T-helper 2 cell (primary cell): ENCODE data around the gene RYR3.

Experiments used
- DNase-seq, 5 experiments: peaks; one replicate each; pipeline versions ENCODE4 v3.0.0 to v3.0.0-alpha.2; 2012 to 2022

RYR3 gene

DNA sequence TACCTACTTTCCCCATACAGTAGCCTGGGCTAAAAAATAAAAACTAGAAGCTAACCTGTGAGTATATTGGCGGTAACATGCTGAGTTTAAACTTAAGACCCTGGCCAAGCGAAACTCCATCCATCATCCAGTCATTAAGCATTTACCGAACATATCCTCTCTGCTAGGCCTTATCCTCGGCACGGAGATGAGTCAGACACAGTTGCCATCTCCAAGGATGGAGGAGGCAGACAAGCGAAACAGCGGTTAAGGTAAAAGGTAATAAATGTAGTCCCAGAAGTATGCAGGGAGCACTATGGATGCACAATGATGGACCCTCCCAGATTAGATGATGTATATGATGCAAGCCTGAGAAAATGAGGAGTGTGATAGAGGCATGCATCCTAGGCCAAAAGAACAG lies 143.6 kb downstream of the RYR3 start:
- no peak for DNase-seq

DNA sequence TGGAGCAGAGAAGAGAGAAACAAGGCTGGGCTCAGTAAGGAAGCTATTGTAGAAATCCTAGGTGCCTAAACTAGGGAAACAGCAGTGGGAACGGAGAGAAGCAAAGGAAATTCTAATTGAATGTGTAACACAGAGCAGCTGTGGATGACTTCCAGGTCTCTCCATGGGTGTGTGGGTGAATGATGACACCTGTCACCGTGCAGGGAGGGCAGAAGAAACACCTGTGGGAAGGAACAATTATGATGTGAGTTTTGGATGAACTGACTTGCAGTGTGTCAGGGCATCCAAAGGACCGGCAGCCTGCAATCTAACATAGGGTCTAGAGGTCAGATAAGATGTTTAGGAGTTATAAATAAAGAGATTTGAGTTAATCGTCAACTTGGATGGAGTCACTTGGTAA lies 144.2 kb downstream of the RYR3 start:
- DNase-seq: no peak

DNA sequence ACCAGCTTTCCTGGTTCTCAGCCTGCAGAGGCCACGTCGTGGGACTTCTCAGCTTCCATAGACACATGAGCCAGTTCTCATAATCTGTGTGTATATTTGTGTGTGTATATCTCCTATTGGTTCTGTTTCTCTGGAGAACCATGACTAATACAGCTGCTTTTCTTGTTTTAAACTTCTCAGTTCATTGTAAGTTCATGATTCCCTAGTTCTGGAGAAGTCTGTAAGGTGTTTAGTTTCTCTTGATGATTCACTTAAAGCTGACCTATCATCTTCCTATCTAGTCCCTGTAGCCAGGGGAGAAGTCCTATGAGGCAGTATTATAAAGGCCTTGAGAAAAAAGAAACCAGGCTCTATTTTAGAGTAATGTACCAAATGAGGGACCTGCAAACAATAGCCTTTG lies 147.7 kb downstream of the RYR3 start:
- DNase-seq: no peak

DNA sequence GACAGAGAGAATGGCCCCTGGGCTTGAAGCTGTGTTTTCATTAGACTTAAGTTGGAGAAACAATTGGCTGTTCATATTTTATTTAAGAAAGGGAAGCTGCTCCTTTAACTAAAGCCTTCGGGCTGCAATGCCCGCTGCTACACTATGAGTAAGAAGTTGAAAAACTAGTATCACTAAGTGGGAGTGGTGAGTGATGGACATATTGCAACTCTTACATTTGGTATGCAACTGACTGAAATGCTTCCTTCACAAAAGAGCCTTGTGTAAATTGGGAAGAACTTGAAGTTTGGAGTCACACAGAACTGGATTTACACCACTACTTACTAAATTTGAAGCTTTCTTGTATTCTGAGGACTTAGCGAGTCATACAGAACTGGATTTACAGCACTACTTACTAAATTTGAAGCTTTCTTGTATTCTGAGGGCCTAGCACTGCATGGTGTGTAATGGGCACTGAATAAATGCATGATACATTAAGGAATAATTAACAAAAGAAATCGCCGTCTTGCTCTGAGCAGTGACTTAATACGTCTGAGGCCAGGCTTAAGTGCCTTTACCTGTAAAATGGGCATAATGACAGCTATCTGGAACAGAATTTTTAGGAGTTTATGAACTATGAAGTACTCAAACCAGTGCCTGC lies 149.5 kb downstream of the RYR3 start:
- no peak for DNase-seq

DNA sequence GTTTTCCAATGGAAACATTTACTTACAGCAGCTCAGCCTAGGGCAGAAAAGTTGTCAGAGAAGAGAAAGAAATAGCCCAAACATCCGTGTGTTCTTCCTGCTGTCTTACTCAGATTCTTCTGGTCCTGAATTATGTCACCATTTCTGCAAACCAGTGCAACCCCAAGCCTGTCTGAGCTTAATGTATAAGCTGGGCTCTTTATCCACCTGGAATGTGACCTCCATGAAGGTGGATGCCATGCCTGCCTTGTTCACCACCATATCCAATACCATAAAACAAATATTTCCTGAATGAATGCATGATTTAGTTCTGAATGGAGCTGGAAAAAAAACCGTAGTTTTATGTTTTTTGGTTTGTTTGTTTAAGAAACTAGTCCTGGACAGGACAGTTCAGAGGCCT lies 150.9 kb downstream of the RYR3 start:
- DNase-seq: no peak

DNA sequence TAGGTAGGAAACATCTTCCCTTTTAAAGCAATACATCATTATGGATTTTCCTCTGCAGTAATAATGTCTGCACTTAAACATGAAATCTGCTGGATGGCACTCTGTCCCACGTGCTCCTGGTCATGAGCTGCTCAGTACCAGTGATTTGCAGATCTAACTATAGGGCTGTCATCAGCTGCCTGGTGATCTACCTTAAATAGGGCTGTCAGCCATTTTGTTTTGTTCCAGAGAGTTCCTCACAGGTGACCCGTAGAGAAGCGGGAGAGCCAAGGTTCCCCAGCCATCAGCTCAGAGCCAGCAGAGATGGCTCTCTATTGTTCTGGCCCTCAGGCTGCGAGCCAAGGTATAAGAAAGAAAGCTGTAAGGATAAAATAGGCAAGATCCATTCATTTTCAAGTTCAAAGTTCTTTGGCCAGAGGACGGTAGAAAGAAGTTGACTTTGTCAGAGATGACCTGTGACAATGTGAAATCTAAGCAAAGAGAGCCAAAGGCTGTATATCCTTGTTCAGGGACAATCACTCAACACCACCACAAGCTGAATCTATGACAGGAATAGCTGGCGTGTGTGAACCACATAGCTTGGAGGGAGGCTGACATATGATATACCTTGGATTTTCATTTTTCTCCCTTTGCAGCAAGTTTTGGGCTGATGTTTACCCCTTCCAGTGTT lies 156.5 kb downstream of the RYR3 start:
- no peak for DNase-seq

DNA sequence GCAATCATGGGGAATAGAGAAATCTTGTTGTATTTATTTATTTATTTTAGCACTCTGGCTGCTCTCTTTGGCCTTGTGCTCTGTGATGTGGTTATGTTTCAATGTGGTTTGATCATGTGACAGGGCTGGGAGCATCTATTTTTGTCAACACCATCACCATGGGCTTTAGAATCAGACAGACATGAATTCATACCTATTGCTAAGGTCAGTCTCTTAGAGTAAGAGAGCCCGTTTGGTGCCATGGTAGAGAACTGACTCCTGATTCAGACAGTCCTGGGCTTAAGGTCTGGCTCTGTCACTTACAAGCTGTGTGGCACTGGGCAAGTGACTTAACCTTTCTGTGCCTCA lies 157.0 kb downstream of the RYR3 start:
- DNase-seq: no peak

DNA sequence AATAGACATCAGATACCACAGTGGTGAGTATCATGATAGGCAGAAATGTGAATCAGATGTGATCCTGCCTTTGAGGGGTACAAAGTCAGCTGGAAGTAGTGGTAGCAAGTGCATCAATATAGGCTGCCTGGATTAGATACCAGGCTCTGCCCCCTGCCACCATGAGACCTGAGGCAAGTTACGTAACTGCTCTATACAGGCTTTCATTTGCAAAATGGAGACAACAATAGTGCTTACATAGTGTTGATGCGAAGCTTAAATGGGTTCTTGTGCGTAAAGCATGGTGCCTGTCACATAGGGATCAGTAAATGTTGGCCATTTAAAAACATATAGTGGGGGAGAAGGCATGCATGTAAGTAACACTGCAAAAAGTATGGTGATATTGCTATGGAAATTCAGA lies 158.0 kb downstream of the RYR3 start:
- no peak for DNase-seq

DNA sequence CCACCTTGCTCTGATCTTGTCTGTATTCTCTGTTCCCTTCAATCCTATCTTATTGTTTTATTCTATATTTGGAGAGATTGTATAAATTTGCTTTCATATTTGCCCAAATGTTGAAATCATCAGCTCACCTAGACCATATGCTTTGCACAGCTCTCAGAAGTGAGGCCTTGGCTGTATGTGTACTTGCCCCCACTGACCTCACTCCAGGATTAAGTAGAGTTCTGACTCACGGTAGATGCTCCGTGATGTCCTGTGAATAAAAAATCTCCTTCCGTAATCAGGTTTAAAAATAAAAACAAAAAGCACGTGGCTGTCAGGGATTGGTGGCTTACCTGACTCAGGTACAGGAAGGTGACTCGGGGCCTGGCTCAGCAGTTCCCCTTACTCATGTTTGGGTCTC lies 162.2 kb downstream of the RYR3 start:
- no peak for DNase-seq

DNA sequence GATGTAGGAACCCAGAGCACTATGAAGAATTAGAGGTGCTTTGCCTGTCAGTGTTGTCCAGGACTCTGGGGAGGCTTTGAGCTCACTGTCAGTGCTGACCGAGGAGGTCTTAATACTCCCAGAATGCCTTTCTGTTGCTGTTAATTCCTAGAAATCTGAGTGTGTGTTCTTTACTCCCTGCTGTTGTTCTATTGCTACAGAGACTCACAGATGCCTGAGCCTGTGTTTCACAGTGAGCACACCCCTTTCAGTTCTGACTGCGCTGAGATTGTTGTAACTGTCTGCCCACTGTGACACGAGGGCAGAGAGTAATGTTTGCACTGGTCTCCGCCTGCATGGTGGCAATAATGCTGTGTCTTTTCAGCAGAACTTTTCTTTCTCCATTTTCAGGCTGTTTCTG lies 162.9 kb downstream of the RYR3 start:
- no peak for DNase-seq

DNA sequence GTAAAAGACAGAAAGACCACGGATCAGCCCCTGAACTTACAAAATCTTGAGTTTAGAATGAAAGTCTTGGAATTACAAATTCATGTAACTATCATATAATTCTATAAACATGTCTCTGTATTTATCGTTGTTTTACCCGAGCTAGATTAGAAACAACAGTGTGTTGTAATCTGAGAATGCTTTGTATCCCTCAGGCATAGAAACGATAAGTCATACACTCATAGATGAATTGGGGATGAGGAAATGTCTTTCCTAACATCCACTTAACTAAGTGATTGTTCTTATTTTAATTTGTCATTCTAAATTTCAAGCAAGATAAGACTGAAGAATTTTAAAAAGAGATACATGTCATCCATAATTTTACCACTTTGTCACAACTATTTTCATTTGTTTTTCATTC lies 165.3 kb downstream of the RYR3 start:
- no peak for DNase-seq

DNA sequence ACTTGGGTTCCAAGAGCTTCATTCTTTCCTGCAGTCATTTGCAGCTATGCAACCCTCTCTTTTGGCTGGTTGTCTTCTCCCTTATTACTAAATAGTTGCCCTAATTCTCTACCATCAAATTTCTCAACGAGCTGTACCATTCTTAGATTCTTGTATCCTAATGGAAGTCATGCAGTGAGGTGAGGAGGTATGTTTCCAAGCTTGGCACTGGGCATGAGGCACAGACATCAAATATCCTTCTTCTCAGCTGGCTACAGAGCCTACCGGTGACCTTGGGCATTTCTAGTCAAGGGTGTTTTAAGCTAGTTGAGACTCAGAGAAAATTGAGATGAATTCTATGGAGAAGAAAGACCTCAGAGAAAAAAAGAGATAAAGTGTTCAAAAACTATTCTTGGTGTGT lies 166.1 kb downstream of the RYR3 start:
- DNase-seq: no peak

DNA sequence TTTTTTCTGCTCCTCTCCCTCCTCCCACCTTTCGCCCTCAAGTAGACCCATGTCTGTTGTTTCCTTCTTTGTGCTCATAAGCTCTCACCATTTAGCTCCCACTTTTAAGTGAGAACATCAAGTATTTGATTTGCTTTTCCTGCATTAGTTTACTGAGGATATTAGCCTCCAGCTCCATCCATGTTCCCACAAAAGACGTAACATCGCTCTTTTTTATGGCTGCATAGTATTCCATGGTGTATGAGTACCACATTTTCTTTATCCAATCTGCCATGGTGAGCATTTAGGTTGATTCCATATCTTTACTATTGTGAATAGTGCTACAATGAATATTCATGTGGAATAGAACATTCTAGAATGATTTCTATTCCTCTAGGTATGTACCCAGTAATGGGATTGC lies 178.6 kb downstream of the RYR3 start:
- no peak for DNase-seq

DNA sequence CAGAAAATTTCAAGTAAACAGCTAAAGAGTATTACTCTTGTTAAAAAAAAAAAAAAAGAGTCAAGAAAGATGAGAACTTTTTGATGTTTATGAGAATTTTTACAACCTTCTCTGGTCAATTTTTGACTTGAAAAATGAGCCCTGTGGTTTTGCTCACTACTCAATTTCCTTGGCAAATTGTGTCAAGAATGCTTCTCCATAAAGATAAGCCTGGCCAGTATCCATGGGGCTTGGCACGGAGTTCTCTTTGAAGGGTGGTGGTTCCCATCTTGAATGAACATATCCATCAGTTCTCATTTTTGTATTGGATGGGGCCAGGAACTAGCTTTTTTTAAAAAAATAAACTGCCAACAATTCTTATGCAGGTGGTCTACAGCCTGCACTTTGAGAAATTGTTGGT lies 179.9 kb downstream of the RYR3 start:
- DNase-seq: no peak

DNA sequence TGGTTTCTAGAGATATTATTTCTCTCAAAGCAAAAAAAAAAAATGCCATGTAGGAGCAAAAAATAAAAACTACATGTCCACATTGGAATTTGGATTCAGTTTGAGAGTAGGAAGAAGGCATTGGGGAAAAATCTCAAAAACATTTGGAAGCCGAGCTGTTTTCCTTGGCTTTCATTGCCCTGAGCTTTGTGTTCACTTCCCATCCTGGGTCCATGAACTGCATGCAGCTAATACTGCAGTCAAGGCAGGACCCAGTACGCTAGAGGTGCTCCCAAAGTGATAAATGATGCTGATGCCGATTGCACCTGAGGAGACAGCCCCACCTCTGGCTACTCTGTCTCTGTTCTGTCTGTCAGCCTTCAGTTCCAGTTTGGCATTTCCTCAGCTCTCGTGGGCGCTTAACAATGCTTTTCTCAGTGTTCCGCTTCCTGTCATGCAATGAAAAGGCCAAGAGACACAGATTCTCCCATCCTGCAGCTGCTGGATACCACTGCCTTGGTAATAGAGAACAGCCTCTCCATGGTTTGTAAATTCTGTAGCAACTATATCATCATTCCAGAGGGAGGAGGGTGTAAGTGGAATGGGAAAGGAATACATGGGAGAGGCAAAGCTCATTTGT lies 181.8 kb downstream of the RYR3 start:
- no peak for DNase-seq

DNA sequence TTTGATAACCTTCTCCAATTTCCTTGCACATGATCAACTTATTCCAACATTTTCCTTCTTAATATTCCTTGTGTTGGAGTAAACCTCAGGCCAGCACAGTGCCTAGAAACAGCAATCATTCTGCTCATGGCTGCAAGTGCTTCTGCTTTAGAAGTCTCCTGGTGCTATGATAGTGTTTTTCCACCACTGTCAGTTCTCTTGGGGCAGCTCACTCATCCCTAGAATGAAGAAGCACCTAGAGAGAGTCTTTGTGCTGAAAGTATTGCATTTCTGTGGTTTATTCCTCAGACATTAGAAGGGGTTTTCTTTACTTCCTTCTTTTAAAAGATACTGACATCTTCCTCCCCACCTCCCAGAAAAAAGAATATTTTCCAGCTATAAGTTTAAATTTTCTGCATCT lies 183.5 kb downstream of the RYR3 start:
- no peak for DNase-seq

DNA sequence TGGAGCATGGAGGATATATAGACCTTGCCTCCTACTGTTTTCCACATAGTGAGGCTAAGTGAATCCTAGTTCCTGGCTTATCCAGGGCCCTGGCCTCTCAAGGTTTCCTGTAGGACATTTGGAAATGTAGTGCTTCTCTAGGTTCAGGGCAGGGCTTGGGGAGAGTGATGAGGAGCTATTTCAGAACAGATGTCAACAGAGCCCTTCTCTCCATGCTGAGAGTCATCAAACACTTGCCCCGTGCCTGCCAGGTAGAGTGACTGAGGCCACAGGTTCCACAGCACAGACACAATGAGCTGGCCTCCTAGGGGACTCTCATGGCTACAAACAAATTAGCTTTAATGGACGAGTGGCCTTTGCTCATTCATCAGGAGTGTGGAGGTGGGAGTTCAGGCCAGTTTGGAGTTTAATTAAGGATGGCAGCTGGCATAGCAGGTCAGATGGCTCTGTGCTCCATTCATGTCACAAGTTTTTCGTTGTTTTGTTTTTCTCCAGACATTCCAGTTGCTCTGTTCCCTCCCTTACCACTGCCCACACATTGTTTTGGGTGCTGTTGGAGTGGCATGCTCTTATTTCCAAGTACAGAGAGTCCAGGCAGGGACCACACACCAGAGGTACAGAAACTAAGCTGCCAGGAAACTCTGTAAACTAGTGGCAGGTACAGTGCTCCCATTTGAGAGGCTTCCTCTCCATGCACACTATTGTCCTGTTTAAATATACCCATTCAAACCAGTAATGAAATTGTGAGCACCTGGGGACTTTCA lies 189.8 kb downstream of the RYR3 start:
- no peak for DNase-seq

DNA sequence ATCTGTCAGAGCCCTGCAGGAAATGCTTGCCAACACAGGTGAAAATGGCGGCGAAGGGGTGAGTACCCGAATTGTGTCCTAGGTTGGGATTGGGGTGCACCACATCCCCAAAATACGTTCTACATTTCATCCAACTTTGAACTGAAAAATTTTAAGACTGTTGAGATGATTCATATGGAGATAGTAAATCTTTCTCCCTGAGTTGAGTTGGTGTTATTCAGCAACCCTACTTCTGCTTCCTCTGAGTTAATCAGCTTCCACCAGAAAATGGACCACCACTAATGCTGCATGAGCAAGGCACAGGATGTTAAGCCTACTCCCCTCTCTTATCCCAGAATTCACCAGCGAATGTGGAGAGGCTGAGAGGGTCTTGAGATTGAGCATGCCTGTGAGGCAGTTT lies 192.9 kb downstream of the RYR3 start:
- DNase-seq: no peak

DNA sequence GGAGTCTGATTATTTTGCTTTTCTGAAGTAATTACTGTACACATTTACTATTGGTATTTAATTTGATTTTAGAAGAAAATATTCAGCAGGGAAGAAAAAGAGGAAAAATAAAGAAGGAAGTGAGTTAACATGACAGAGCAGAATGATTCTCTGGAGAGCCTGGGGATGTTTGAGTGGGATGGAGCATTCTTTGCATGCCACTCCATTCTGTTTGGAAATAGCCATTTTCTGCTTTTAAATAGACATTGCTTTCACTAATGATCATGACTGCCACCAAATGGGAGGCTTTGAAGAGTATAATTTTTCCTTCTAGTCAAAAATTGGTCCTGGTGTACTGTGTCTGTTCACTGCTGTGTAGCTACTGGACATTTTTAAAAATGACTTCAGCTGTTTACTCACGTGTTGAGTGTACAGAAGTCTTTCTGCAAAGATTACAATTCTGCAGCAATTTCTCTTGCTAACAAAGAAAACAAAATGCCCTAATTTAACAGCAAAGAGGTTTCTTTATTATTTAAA lies 196.1 kb downstream of the RYR3 start:
- DNase-seq: no peak

DNA sequence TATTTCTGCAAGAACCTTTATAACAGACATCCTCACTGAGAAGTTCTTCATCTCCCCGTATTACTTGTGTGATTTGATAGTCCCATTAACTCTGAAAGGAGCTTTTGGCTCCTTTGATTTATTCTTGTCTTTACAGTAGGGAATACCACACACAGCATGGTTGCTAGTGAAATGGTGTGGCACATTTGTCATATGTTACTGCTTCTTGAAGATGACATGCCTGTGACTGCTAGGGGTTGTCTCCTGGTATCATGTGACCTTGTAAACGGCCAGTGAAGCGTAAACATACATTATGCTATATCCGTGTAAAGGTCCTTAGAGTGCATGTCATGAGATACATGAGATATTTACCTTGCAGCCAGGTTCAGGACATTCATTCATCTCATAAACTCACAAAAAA lies 197.9 kb downstream of the RYR3 start:
- no peak for DNase-seq

DNA sequence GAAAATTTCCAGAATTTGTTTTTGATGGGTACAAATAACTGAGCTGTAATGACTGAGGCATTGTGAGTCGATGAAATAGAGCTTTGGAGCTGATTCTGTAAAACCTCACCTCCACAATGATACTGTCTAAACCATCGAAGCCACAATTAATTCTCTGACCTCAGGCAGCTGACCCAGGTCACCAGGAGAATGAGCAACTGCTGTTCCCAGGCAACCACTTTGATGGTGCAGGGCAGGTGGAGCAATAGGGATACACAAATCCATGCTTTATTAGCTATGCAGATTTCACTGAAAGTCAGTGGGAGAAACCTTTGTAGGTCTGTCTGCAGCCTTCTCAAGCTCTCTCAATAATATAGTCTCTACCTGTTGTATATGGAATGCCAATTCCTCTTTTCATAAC lies 204.4 kb downstream of the RYR3 start:
- DNase-seq: no peak

DNA sequence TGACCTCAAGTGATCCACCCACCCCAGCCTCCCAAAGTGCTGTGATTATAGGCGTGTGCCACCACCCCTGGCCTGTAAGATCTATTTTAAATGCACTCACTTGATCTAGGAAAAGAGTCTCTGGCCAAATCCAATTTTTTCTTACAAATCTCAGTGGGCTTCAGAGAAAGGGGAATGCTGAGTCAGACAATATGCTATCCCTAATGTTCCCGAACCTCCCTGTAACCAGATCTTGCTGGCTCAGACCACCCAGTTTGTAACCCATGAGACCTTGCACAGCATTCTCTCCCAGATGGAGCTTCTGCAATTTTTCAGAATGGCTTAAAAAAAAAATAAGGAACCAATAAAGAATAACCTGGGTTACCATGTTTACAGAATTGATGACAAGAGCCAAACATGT lies 205.8 kb downstream of the RYR3 start:
- no peak for DNase-seq

DNA sequence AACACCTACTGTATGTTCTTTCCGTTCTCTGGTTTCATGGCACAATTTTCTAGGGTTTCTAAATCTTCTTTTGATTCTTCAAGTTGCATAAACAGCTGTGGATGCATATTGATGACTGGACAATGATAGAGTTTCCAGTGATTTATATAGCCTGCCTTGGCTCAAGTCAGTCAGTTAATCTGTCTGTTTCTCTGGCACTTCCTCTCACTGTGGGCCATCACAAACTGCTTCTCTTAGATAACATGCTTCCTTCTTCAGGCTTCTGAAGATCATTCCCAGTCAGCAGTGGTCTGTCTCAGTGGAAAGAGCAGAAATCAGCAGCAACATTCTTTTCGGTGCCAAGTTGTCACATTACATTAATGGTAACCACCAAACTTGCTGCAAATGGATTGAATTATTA lies 207.2 kb downstream of the RYR3 start:
- no peak for DNase-seq

DNA sequence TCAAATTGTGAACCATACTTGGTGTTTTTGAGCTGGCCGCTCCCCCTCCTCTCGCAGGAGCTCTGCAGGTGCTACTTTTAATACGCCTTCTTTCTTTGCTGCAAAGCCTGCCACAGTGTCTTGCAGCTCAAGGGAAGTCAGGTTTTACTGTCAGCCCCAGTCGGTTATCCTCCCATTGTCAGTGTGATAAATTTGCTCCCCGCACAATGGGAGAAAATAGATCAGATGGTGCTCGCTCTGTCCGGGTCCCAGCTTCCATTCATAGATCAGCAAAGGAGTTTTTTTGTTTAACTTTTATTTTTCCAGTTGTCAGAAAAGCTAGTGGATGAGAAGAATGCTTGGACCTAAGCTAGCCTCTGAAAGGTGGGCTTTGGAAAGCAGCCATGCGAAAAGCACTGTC lies 207.7 kb downstream of the RYR3 start:
- no peak for DNase-seq
